Fibroblast of lung (primary cell): ENCODE results near the gene UBE2B.

Experiments
- CTCF ChIP-seq, 2 donors: IDR thresholded peaks in 1 of 2; conservative IDR thresholded peaks in 1 of 2; 1 replicate in 1 of 2; 2 replicates in 1 of 2; pipeline ENCODE4 v1.5.1; 2011 to 2012; ENCODE audit warnings: low read length in 2 of 2, control low read depth in 1 of 2, inconsistent platforms in 1 of 2, low read depth in 1 of 2, mild to moderate bottlenecking in 1 of 2
- EZH2 ChIP-seq: IDR thresholded peaks from 2 replicates; pipeline ENCODE4 v1.5.1; 2012; ENCODE audit warnings: low read length, control low read depth, mild to moderate bottlenecking; ENCODE audit errors: missing control alignments

GRCh38 chr5:134371834-134372340 lies 518 bp downstream of the UBE2B start:
- TF ChIP-seq CTCF (conservative IDR thresholded peaks at IDR 0.05 in 1 of 2, IDR thresholded peaks at IDR 0.05 in 1 of 2; ENCODE audit: low read depth in 1 of 2, low read length in 2 of 2): peak in 1 of 2 donors; percentile 2
- no peak for TF ChIP-seq EZH2
